Fibroblast of peridontal ligament (primary cell): ENCODE measurements around the gene CSMD2.
"Not testable (repeated sequence)": the region's sequence is repeated elsewhere in the genome, so short reads cannot be mapped to it uniquely, and the experiment has no call there.

Source experiments
- DNase-seq: peaks from one replicate; pipeline ENCODE4 v3.0.0-alpha.2; 2010; ENCODE audit errors: extremely low read depth

The CSMD2 gene

DNA sequence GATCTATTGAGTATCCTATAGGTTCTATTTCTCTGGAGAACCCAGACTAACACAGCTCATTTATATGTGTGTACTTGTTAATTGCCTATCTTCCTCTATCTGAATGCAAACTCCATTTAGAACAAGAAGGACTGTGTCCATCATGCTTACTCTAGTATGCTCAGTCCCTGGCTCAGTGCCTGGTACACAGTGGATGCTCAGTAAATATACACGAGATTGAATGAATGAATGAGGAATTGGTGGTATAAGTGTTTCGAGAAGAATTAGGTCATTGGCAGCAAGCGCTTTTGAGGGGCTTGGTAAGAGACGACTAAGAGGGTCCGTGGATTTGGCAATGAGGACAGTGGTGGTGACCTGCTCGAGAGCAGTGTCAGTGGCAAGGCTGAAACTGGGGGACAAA lies 112.5 kb downstream of the CSMD2 start:
- no peak for DNase-seq

DNA sequence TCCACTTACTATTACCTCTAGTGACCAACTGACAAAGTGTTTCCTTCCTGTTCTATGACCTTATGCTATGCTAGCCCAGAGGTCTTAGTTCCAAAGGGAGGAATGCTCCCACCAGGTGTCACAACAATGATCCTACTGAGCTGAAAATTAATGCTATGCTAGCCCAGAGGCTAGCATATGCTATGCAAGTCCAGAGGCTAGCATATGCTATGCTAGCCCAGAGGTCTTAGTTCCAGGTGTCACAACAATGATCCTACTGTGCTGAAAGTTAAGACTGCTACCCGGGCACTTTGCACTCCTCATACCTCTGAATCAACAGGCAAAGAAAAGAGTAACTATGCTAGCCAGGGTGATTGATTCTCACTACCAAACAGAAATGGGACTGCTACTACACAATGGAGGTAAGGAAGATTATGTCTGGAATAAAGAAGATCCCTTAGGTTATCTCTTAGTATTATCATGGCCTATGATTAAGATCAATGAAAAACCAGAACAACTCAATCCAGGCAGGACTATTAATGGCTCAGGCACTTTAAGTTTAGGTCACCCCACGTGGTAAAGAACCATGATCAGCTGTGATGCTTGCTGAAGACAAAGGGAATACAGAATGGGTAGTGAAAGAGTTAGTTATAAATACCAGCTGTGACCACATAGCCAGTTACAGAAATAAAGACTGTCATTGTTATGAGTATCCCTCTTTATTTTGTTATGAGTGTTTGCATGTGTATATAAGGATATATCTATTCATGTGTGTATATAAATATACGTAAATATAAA lies 114.1 kb downstream of the CSMD2 start:
- no peak for DNase-seq

DNA sequence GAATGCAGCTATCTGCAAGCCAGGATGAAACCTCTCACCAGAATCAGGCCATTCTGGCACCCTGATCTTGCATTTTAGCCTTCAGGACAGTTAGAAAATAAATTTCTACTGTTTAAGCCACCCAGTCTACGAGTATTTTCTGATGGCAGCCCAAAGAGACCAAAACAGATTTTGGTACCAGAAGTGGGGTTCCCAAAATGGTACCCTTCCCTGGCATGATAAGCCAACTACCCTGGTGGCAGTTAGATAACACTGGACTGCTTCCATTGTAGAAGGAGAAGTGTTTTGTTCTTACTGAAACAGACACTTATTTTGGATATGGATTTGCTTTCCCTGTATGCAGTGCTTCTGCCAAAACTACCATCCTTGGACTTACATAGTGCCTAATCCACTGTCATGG lies 115.0 kb downstream of the CSMD2 start:
- DNase-seq: no peak

DNA sequence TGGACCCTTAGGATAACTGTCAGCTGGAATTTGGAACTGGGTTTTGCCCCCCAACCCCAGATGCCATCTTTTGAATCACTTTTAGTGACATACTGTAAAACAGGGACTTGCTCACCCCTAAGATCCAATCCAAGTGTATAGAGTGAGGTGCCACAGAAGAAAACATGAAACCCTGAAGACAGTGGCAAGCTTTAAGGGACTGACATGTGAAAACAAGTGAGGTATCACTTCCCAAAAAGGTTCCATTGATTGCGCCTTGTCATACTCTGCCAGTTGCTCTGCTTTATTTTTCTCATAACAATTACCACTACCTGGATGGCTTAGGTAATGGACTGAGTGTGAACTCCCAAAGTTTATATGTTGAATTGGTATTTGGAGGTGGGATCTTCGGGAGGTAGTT lies 115.6 kb downstream of the CSMD2 start:
- no peak for DNase-seq

DNA sequence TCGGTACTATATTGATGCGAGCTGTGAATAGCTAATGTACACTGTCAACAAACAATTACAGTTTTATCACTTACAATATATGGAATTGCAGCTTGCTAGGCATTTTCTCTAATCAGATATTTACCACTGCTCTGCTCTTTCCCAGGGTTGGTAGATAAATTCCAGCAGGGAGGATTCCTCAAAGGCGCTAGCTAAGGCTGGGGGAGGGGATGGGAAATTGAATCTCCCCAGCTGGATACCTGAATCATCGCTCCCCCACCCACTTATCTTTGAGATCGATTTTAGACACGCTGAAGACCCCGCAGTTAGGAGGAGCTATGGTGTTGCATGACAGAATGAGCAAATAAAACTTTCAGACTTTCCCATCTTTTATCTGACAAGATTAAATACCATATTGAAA lies 127.2 kb downstream of the CSMD2 start:
- no peak for DNase-seq

DNA sequence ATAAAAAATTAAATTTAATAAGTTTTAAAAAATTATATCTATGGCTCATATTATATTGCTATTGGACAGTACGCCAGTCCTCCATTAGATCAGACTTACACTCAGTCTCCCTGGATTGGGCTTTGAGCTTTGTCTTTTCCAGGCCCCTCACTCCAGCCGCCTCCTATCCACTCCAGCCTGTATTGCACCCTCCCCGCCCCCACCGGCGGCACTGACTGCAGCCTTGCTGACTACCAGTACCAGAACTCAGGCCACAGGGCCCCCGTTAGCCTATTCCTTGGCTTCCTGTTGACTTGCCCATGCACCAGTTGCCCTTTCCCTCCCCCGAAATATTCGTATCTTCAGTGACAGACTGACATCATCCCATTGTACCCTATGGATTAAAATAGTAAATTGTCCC lies 127.9 kb downstream of the CSMD2 start:
- DNase-seq: no peak

DNA sequence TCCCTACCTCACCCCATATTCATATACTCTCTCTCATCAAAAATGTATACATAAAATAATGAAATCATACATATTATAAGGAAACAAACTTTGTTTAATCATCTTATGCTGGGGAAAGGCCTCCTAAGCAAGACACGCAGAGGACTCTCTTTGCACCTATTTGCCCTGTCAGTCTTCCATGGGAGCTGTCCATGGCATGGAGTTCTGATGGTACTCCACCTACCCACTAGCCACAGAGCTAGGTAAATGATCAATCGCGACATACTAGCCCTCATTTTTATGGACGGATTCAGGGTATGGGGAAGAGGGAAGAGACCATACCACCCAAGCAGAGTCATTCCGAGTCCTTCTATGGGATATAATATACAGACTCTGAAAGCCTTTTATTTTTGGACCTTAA lies 131.0 kb downstream of the CSMD2 start:
- no peak for DNase-seq

DNA sequence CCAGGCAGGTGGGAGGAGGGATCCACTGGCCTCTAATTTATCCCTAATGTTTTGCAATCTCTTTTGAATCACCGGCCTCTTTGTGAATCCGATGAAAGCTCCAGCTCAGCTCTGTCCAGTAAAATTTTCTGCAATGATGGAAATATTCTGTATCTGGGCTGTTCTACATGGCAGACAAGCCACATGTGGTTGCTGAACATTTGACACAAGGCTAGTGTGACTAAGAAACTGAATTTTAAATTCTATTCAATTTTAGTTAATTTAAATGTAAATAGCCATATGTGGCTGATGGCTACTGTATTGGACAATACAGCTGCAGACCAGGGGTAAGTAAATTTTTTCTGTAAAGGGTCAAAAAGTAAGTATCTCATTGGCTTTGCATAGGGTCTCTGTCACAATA lies 135.1 kb downstream of the CSMD2 start:
- DNase-seq: no peak

DNA sequence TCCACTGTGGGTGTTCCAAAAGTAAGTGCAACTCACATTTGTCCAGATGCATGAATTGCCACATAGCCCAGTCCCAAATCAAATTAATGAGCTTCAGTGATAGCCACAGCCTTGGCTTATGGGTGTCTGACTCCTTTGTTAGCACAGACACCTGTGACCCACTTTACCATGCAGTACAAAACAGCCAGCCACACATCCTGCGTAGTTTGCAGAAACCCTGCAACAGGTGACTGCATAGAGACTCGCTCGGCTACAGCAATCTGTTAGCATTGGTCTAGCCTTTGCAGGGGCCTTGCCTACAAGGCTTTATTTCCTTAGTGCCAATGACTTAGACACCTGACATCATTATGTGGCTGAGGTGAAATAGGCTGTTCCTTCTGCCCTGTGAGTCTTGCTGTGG lies 135.5 kb downstream of the CSMD2 start:
- no peak for DNase-seq

DNA sequence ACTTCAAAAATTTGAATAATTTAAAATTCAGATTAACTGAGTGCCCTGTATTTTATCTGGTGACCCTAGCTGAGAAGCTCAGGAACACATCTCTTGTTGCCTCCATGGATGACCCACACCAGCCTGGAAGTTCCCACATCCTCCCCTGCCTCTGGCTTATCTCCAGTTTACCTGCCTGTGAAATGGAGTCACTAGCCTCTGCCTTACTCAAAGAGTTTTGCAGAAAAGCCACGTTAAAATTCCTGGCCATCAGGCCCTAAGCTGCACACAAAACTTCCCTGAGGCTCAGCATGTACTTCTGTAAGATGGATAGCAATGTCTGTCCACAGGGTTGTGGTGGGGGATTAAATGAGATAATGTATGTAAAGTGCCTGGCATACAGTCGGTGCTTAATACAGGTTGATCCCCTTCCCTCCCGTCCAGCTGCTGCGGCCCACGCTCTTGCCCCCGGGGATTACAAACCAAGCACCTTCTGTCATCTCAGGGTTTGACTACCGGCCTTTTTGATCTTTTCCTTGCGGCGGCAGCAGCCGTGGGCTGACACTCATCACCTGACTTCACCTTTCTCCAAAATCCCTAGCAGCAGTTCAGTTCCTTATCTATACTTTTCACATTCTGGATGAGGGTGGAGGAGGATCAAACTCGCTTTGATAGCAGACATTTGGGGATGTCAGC lies 136.5 kb downstream of the CSMD2 start:
- DNase-seq: no peak

DNA sequence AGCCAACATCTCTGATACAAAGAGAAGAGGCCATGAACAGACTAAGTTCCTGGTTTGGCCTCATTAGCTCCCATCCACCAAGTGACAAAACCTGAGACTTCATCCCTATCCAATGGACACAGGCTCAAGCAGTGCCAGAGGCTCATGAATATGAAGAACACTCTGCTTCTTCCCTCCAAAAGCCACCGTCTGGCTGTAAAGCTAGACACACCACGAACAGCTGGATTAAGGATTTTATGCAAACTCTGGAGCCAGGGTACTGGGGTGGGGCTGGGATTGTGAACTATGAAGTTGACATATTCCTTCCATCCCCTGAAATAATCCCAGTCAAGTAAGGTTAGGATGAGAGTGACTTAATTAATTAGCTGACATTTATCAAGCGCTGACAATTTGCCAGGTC lies 139.4 kb downstream of the CSMD2 start:
- DNase-seq: no peak

DNA sequence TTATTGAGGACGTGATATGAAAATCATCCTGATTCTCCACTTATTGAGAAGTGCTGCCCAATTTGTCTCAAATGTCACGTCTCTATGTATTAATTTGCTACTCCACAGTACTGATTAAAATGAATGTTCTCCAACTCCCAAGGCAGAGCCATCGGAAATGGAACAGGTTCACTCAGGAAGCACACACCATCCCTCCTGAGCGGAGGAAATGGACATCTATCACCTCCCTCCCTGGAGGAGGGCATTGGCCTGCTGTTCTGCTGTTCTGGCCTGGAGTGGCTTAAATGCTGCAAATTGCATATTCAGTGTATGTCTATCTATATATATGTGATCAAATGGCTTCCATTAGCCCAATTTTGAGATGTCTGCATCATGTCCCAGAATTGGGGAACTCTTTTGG lies 140.5 kb downstream of the CSMD2 start:
- no peak for DNase-seq

DNA sequence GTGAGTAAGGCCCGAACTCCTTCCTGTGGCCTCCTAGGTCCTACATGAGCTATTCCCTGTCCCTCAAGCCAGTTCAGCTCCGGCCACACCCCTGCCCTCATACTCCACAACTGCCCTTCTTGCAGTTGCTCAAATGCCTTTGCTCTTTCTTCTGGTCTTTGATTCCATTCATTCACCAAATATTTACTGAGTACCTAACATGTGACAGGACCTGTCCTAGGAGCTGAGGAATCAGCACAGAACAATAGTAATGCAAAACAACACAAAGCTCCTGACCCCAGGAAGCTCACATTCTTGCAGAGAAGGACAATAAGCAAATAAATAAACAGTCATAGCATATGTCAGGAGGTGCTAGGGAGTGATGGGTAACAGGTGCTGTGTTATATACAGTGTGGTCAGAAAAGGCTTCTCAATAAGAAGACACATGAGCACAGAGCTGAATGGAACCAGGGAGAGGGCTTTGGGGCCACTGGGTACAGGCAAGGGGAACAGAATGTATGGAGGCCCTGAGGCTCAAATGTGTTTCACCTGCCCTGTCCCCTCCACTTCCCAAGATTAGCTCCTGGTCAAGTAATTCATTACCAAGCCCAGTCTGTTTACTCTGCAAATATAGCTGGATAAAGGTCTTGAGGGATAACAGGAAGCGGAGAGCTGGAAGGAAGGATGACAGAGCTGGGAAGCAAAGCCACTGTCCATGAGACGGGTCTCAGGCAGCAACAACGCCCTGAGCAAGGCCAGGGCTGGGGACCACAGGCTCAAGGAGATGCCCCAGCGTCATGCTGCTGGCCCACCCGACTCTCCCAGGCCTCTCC lies 145.1 kb downstream of the CSMD2 start:
- DNase-seq: no peak

DNA sequence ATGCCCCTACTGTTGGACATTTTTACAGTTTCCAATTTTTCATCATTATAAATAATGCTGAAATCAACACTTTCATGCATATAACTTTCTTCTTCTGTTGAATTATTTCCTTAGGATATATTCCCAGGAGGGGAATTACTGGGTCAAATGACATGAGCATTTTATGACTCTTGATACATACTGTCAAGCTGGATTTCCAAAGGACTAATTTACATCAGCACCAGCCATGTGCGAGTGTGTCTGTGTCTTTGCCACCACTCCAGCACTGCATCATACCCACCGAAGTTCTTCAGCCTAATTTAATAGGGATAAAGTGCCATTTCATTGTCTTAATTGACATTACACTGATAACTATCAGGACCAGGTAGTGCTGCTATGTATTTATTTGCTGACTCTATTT lies 146.7 kb downstream of the CSMD2 start:
- no peak for DNase-seq

DNA sequence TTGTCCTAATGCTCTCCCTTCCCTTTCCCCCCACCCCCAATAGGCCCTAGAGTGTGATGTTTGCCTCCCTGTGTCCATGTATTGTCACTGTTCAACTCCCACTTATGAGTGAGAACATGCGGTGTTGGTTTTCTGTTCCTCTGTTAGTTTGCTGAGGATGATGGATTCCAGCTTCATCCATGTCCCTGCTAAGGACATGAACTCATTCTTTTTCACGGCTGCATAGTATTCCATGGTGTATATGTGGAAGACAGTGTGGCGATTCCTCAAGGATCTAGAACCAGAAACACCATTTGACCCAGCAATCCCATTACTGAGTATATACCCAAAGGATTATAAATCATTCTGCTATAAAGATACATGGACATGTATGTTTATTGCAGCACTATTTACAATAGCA lies 148.7 kb downstream of the CSMD2 start:
- DNase-seq: not testable (repeated sequence)

DNA sequence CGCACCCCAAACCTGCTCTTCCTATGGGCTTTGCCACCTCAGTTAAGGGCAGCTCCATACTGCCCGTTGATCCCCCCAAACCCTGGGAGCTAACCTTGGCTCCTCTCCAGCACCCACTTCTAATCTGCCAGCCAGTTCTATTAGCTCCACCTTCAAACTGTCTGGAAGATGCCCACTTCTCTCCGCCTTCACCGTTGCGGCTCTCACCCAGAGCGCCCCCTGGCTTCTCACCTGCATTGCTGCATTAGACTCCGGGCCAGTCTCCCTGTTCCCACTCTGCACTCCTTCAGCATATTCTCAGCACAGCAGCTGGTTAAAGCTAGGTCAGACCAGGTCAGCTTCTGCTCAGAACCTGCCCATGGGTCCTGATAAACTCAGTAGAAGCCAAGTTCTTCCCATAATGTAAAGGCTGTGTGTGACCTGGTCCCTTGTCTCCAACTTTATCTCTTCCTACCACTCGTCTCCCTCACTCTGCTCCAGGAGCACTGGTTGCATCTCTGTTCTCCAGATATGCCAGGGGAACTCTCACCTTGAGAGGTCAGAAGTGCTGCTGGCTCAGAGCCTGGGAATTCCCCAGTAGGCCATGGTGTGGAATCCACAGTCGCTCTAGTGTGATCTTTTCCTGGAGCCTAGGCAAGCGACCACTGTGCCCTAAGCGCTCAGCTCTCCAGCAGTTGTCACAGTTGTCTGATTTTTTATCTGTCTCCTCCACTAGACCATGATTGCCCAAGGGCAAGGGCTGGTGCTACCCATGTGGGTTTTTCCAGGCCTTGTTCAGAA lies 150.9 kb downstream of the CSMD2 start:
- no peak for DNase-seq

DNA sequence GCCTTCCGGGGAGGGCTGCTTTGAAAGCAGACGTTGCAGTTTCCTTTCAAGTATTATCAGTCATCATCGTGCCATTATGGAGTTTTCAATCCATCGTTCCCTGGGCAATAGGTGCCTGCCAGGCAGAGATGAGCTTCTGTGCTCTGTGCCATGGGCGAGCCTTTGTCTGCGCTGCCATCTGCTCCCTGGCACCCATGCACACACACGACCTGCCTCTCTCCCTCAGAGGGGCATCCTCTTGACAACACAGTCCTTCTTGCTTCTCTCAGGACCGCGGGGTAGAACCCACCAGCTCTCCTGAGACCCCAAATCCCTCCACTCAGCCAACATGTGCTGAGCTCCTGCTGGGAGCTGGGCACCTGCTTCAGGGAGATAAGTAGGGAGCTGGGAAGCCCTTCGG lies 151.9 kb downstream of the CSMD2 start:
- DNase-seq: no peak

DNA sequence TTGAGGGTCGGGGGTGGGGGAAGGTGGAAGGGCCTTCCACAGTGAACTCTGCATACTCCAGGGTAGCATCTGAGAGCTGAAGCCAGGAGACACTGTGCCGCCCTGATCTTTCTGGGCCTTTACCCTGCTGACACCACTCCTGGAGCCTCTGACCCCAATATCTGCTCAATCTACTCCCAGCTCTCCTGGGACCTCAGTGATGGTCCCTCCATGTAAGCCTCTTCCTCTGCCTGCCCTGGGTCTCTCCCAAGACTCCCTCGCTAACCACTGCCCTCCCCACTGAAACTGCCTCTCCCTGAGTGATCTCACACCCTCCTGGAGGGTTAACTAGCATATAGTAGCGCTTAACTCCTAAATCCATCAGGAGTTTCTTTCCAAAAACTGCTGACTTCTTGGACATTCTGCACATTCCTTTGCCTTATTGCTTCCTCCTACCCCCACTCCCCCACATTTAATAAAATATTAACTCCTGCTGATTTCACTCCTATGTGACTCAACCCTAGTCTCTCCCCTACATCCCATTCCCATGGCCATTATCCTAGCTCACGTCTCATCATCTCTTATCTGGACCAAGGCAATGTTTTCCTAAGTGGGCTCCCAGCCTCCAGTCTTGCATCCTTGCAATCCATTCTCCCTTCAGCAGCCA lies 155.6 kb downstream of the CSMD2 start:
- DNase-seq: no peak

DNA sequence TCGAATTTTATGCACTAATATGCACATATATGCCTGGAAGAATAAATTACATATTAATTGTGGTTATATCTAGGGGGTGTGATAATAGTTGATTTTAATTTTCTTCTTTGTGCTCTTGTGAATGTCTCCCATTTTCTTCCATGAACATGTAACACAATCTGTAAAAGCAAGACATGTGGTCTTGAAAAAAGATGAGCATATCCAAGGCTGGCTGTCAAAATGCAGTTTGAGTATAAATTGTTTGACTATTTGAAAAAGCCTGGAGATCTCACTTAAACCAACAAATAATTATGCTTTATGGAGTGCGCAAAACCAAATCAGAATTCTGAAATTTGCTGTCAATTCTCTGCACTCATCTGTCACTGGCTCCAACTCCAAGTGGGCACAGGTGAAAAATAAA lies 157.3 kb downstream of the CSMD2 start:
- no peak for DNase-seq

DNA sequence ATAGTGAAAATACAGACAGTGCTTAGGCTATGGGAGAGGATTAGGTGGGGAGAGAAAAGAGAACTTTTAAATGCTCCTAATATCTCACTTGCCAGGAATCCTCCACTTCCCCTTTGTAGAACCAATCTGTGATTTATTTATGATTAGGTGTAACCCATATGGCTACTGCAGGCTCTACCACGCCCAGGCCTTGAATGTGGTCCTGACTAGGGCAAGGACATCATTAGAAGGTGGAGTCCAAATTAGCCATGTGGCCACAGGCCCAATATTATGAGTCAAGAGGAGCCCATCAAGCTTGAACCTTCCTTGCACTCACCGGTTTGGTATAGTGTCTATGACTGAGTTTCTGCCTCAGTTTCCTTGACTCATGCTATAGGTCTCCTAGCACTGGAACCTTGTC lies 159.7 kb downstream of the CSMD2 start:
- no peak for DNase-seq

DNA sequence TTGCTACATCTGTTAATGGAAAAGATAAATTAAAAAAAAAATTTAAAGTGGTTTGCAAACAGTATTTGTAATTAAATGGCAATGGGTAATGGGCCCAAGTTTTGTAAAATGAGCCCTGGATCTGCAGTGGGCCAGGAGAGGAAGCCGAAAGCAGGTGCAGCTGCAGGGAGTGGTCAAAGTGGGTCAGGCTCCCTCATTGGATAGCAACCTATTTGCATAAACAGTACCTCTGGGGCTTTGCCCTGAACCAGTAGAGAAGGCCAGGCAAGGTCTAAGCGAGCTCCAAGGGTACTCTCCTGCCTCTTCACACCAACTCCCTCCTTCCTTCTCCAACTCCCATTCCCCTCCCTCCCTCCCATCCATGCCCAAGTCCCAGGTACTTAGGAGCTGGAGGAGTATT lies 162.2 kb downstream of the CSMD2 start:
- no peak for DNase-seq
